Gastroesophageal sphincter (tissue), 4 donors: ENCODE results near the gene SDF4. TPM values are rescaled to one million over a fixed set of nuclear protein-coding genes. Genes with fewer than 3 reads are reported as not detected.

Experiments
- ATAC-seq: fragments of 150-250 bp; one replicate; pipeline ENCODE4 v1.9.1; 2016; ENCODE audit warnings: mild to moderate bottlenecking, moderate library complexity
- H3K27ac ChIP-seq, 4 donors: fragments of 200-600 bp; sonication (generic) in 3 of 4; 1 replicate in 3 of 4; 2 replicates in 1 of 4; pipeline ENCODE4 v1.5.1; 2016 to 2019
- H3K27me3 ChIP-seq: fragments of 200-600 bp; sonication (generic); one replicate; pipeline ENCODE4 v1.5.1; 2019
- H3K36me3 ChIP-seq, 2 donors: fragments of 200-600 bp; sonication (generic); one replicate each; pipeline ENCODE4 v1.5.1; 2019; ENCODE audit warnings: control low read depth in 1 of 2
- H3K4me1 ChIP-seq, 3 donors: fragments of 200-600 bp; sonication (generic); 1 replicate in 2 of 3; 2 replicates in 1 of 3; pipeline ENCODE4 v1.5.1; 2016 to 2019; ENCODE audit warnings: control low read depth in 2 of 3
- H3K4me3 ChIP-seq, 2 donors: fragments of 200-600 bp; sonication (generic); one replicate each; pipeline ENCODE4 v1.5.1; 2019; ENCODE audit warnings: mild to moderate bottlenecking in 1 of 2, moderate library complexity in 1 of 2
- H3K9me3 ChIP-seq, 3 donors: fragments of 200-600 bp; sonication (generic); one replicate each; pipeline ENCODE4 v1.5.1; 2017 to 2019; ENCODE audit warnings: control low read depth in 2 of 3
- CTCF ChIP-seq, 4 experiments: fragments of 200-600 bp in 2 of 4; fragments of 450-650 bp in 2 of 4; sonication (generic) in 1 of 4; IDR thresholded peaks; one replicate each; pipeline ENCODE4 v1.5.1; 2017 to 2019; ENCODE audit warnings: antibody characterized with exemption in 4 of 4, mild to moderate bottlenecking in 2 of 4, moderate library complexity in 2 of 4
- EP300 ChIP-seq: sonication (generic); formaldehyde crosslinking; IDR thresholded peaks from one replicate; pipeline ENCODE4 v1.6.1; 2017; ENCODE audit warnings: antibody characterized with exemption, mild to moderate bottlenecking
- POLR2A ChIP-seq, 2 donors: fragments of 450-650 bp; IDR thresholded peaks; one replicate each; pipeline ENCODE4 v1.6.1; 2017; ENCODE audit warnings: antibody characterized with exemption in 2 of 2, mild to moderate bottlenecking in 2 of 2, moderate library complexity in 1 of 2
- POLR2AphosphoS5 ChIP-seq: sonication (generic); formaldehyde crosslinking; IDR thresholded peaks from one replicate; pipeline ENCODE4 v1.6.1; 2017; ENCODE audit warnings: antibody characterized with exemption
- WGBS, 2 donors: methylation state at CpG; one replicate each; pipeline ENCODE4 v1.1.5; 2018; ENCODE audit warnings: low coverage in 1 of 2; 5-methylcytosine and 5-hydroxymethylcytosine counted together
- total RNA-seq, 4 donors: library from RNA; depleted of rRNA; stranded (reverse); fragments of >200 nt; gene quantifications; one replicate each; pipeline ENCODE4 v1.1.0, GENCODE V29; 2016

SDF4 gene
- total RNA-seq, 4 donors from 2014 or later, result 84.2 to 115 (median 93.9) TPM

GRCh38 chr1:1259951-1260600 is 28.3 kb upstream of the SDF4 start:
- WGBS, 2 donors, result 20 to 78% methylated on average over 1 to 6 of the region's 26 CpGs
- Histone ChIP-seq H3K36me3 (peaks cover 0 to 98% of the 10 kb centered on the region in 2 donors), H3K27me3 (no peaks in the 10 kb centered on the region), H3K27ac (no peak overlapping the region), H3K4me1 (no peaks in the 10 kb centered on the region), H3K4me3 (no peak overlapping the region), H3K9me3 (no peaks in the 10 kb centered on the region)
- TF ChIP-seq CTCF (IDR thresholded peaks at IDR 0.05) (no peak), EP300 (no peak)
- no peak for ATAC-seq

DNA sequence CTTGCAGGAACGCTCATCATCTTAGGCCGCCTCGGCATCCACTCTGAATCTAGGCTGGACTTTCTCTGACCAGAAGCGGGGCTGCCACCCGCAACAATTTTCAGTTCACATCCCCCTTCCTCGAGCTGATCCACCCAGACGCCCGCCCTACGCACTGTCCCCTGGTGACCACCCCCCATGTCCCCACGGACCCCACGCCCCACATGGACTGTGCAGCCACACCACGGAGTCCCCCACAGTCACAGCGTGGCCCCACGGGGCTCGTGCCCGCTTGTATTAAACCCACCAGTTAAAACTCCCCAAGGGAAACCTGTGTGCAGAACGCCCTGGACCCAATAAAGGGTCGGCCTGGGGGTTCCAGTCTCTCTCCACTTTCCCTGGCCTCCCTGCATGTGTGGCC is 27.7 kb upstream of the SDF4 start:
- Histone ChIP-seq H3K9me3 (no peaks in the 10 kb centered on the region), H3K27me3 (no peaks in the 10 kb centered on the region), H3K27ac (no peak overlapping the region), H3K4me3 (no peak overlapping the region), H3K36me3 (peaks cover 0 to 98% of the 10 kb centered on the region in 2 donors), H3K4me1 (no peaks in the 10 kb centered on the region)
- TF ChIP-seq CTCF (IDR thresholded peaks at IDR 0.05) (no peak), EP300 (no peak), POLR2A (IDR thresholded peaks at IDR 0.05) (no peak), POLR2AphosphoS5 (no peak)
- 100% methylated on average over 2 of the region's 18 CpGs; no CpG with 5 or more reads in 1 of the 2 donors for WGBS, 2 donors
- no peak for ATAC-seq

DNA sequence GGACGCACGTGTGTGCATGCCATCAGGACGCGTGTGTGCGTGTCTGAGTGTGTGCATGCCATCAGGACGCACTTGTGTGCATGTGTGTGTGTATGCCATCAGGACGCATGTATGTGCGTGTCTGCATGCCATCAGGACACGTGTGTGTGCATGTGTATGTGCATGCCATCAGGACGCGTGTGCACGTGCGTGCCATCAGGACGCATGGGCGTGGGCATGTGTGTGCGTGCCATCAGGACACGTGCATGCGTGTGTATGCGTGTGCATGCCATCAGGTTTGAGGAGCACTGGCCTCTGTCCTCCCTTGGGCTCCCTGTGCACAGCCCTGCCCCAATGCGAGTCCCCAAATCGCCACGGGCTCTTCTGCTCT is 27.3 kb upstream of the SDF4 start:
- no peaks in the 10 kb centered on the region for H3K27me3 ChIP-seq
- no peaks in the 10 kb centered on the region for H3K9me3 ChIP-seq
- no peak overlapping the region for H3K4me3 ChIP-seq
- ATAC-seq, result no peak
- WGBS, 2 donors, result 98 to 100% methylated on average over 1 to 8 of the region's 22 CpGs
- H3K4me1 ChIP-seq, result no peaks in the 10 kb centered on the region
- H3K36me3 ChIP-seq, result peaks cover 0 to 98% of the 10 kb centered on the region in 2 donors
- H3K27ac ChIP-seq, result no peak overlapping the region
- TF ChIP-seq POLR2AphosphoS5 (no peak), EP300 (no peak), CTCF (IDR thresholded peaks at IDR 0.05) (no peak), POLR2A (IDR thresholded peaks at IDR 0.05) (no peak)

DNA sequence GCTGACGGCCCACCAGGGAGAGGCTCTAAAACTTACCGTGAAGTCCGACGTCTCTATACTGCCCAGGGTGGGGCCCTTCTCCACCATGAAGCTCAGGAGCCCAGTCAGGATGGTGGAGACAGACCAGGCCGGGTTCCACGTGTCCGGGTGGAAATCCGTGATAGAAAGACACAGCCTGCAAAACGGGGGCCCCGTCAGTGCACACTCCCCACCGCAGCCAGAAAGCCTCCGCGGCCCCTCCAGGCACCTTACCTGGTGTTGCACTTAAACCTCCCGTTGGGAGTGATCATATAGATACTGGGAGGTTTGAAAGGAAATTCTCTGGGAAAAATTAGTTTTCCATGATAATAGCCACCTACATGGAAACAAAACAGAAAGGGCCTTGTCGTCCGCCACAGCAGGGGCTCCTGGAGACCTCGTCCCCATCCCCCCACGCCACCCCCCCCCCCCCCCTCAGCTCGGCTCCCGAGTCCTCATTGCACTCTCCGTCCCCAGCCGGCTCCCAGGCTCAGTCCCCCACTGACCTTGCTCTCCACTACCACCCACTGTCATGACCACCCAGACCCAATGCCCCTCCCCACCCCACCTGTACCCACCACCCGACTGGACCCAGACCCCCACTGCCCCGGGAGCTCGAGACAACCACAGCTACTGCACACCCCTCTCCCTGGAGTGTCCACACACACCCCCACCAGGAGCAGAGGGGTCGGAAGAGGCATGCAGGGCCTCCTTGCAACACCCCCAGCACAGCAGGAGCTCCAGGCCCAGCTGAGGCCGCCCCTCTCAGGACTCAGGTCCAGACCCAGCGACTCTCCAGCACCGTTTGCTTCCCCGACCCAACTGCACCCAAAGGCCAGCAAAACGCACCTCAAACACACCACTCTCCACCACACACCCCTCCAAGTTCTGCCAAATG is 25.4 kb upstream of the SDF4 start:
- ATAC-seq, result no peak
- no peaks in the 10 kb centered on the region for H3K27me3 ChIP-seq
- no peaks in the 10 kb centered on the region for H3K9me3 ChIP-seq
- no peaks in the 10 kb centered on the region for H3K4me1 ChIP-seq
- H3K36me3 ChIP-seq, result peaks cover 0 to 98% of the 10 kb centered on the region in 2 donors
- TF ChIP-seq EP300, result no peak
- TF ChIP-seq CTCF (IDR thresholded peaks at IDR 0.05), result no peak
- TF ChIP-seq POLR2A (IDR thresholded peaks at IDR 0.05), result no peak
- no peak for TF ChIP-seq POLR2AphosphoS5
- no peak overlapping the region for H3K27ac ChIP-seq
- WGBS, 2 donors, result 89% methylated on average over 16 to 22 of the region's 31 CpGs
- no peak overlapping the region for H3K4me3 ChIP-seq
